GM21786 (cell line): ENCODE measurements around the gene MKNK1.

Source experiments
- ATAC-seq: cut with Tn5 transposase; IDR thresholded peaks from one replicate; pipeline ENCODE4 v1.9.1; 2021; ENCODE audit not compliant: unreplicated experiment

The MKNK1 gene

GRCh38 chr1:46619656-46620258 is 15.7 kb upstream of the MKNK1 start:
- ATAC-seq, result no peak

- ATAC-seq, result no peak
These were observed 14.8 kb upstream of the MKNK1 start for GRCh38 chr1:46618754-46619415.

- ATAC-seq, result no peak
These were observed 13.8 kb upstream of the MKNK1 start for GRCh38 chr1:46617833-46618232.

GRCh38 chr1:46617108-46617800 is 13.2 kb upstream of the MKNK1 start:
- no peak for ATAC-seq

GRCh38 chr1:46616277-46617107 is 12.4 kb upstream of the MKNK1 start, which contains the start of gene MOB3C:
TSS of gene MOB3C (minus strand) at chr1:46616811. CDS start at chr1:46613321, 3,490 bp downstream.
- ATAC-seq, result peak; percentile 54

GRCh38 chr1:46615735-46616134 is 11.7 kb upstream of the MKNK1 start:
- no peak for ATAC-seq

GRCh38 chr1:46615088-46615487 is 11.0 kb upstream of the MKNK1 start:
- ATAC-seq, result no peak

GRCh38 chr1:46614604-46614984 is 10.5 kb upstream of the MKNK1 start:
- ATAC-seq, result no peak

GRCh38 chr1:46613661-46614603 is 9.9 kb upstream of the MKNK1 start:
- ATAC-seq, result peak; percentile 60

GRCh38 chr1:46612937-46613660 is 9.0 kb upstream of the MKNK1 start:
- ATAC-seq, result no peak

- ATAC-seq, result no peak
These were observed 7.7 kb upstream of the MKNK1 start for GRCh38 chr1:46611691-46612221.

GRCh38 chr1:46607345-46608130 is 3.5 kb upstream of the MKNK1 start:
- no peak for ATAC-seq

GRCh38 chr1:46606255-46606965 is 2.3 kb upstream of the MKNK1 start:
- ATAC-seq, result no peak

GRCh38 chr1:46605232-46605631 is 1.2 kb upstream of the MKNK1 start:
- no peak for ATAC-seq

GRCh38 chr1:46603481-46603857 is 599 bp downstream of the MKNK1 start:
- ATAC-seq, result peak; percentile 14

GRCh38 chr1:46601257-46602007 is 2.6 kb downstream of the MKNK1 start:
- no peak for ATAC-seq
